Stimulated activated CD4-positive, alpha-beta T cell treated with anti-CD3 and anti-CD28 coated beads, Interleukin-2, amount 100 ng/mL, for 4 hours (primary cell): Measurements from ENCODE around the gene P2RY11.

ENCODE experiments used
- DNase-seq: peaks from one replicate; pipeline ENCODE4 v3.0.0-alpha.2; 2020; ENCODE audit warnings: low read depth

Gene P2RY11

GRCh38 chr19:10113964-10114650, 2.6 kb downstream of the P2RY11 start:
- no peak for DNase-seq

GRCh38 chr19:10114651-10115391, 3.3 kb downstream of the P2RY11 start:
- no peak for DNase-seq

GRCh38 chr19:10115392-10116084, 4.0 kb downstream of the P2RY11 start:
- DNase-seq: no peak

GRCh38 chr19:10116085-10116865, 4.8 kb downstream of the P2RY11 start:
- no peak for DNase-seq

- DNase-seq: no peak
Observed at GRCh38 chr19:10116866-10117616, 5.5 kb downstream of the P2RY11 start.

- DNase-seq: no peak
Observed at GRCh38 chr19:10118960-10119359, 7.5 kb downstream of the P2RY11 start.

GRCh38 chr19:10120538-10121189, 9.2 kb downstream of the P2RY11 start:
- DNase-seq: no peak

GRCh38 chr19:10122045-10122444, 10.6 kb downstream of the P2RY11 start:
- no peak for DNase-seq

- DNase-seq: no peak
Observed at GRCh38 chr19:10124429-10124828, 12.9 kb downstream of the P2RY11 start.

GRCh38 chr19:10126213-10126639, 14.7 kb downstream of the P2RY11 start:
- no peak for DNase-seq

GRCh38 chr19:10132905-10133304, 21.4 kb downstream of the P2RY11 start:
- DNase-seq: no peak

- no peak for DNase-seq
Observed at GRCh38 chr19:10133596-10133995, 22.1 kb downstream of the P2RY11 start.

- no peak for DNase-seq
Observed at GRCh38 chr19:10134040-10134439, 22.5 kb downstream of the P2RY11 start.

- no peak for DNase-seq
Observed at GRCh38 chr19:10135551-10136334, 24.2 kb downstream of the P2RY11 start.

GRCh38 chr19:10136936-10137335, 25.4 kb downstream of the P2RY11 start:
- no peak for DNase-seq

GRCh38 chr19:10137751-10138682, 26.5 kb downstream of the P2RY11 start:
- DNase-seq: no peak

- DNase-seq: no peak
Observed at GRCh38 chr19:10138879-10139795, 27.6 kb downstream of the P2RY11 start.

- no peak for DNase-seq
Observed at GRCh38 chr19:10139952-10140351, 28.5 kb downstream of the P2RY11 start.
